GM23338 (cell line): ENCODE measurements around the gene CIC. TPM values are rescaled to one million over a fixed set of nuclear protein-coding genes. Genes with fewer than 3 reads are reported as not detected.

Experiments used
- NANOG ChIP-seq: IDR thresholded peaks from 2 replicates; pipeline ENCODE4 v1.6.1; 2016; ENCODE audit warnings: antibody characterized with exemption, borderline replicate concordance
- POLR2AphosphoS5 ChIP-seq: IDR thresholded peaks from 2 replicates; pipeline ENCODE4 v1.6.1; 2016; ENCODE audit warnings: antibody characterized with exemption, low read depth
- ZNF114 ChIP-seq: fragments of 250-450 bp; sonication (Bioruptor Pico); IDR thresholded peaks from 2 replicates; pipeline ENCODE4 v1.5.0; 2020; ENCODE audit warnings: mild to moderate bottlenecking, moderate library complexity
- ZNF331 ChIP-seq: fragments of 250-450 bp; sonication (Bioruptor Pico); IDR thresholded peaks from 2 replicates; pipeline ENCODE4 v1.5.0; 2020; ENCODE audit warnings: low read depth, mild to moderate bottlenecking, moderate library complexity
- polyA plus RNA-seq: library from polyadenylated mRNA; unstranded; fragments of >200 nt; fragmentation: Nextera tagmentation; extraction: Ambion mirVana; gene quantifications from 2 replicates; pipeline ENCODE4 v1.2.1, GENCODE V29; 2016
- total RNA-seq: library from RNA; depleted of rRNA; stranded (reverse); fragments of >200 nt; shearing (Covaris generic); gene quantifications from 2 replicates; pipeline ENCODE4 v1.2.3, GENCODE V29; 2014
- TF ChIP-seq, protein P1 (sequence below): fragments of 250-450 bp; sonication (Bioruptor Pico); IDR thresholded peaks from 2 replicates; pipeline ENCODE4 v1.5.0; 2020; ENCODE audit warnings: mild to moderate bottlenecking, moderate library complexity
- TF ChIP-seq, protein P2 (sequence below): IDR thresholded peaks from one replicate; pipeline ENCODE4 v1.6.1; 2018; ENCODE audit warnings: antibody characterized with exemption; ENCODE audit not compliant: unreplicated experiment

CIC gene
- total and polyA plus RNA-seq, 2 experiments from 2014 or later, result 13.2 to 42.0 TPM

DNA sequence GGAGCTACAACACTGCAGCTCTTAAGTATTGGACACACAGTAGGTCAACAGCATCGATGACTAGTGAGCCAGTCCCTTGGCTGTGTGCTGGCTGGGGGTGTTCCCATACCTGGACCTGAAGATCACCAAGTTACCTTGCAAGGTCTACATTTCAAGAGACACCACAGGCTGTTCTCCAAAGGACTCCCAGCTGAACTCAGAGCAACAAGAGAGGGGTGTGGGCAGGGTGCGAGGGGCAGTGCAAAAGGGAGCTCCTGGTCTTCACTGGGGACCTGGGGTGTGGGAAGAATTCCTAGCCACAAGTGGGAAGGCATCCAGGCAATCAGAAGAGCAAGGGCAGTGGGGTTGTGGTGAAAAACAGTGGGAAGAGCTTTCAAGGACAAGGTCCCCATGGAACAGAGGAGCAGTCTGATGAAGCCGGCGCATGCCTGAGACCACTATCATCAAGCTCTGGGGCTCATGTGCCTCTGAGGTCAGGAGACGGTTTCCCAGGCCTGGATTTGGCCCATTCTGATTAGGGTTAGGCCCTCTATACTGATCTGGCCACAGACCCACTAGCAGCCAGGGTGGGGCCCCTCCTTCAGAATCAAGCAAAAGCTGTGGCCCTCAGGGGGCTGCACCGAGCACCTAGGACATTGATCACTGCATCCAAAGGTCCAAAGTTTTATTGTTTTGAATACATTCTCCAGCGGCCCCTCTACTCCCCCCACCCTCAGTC lies 22.0 kb upstream of the CIC start (continued):
- TF ChIP-seq, protein P1, sequence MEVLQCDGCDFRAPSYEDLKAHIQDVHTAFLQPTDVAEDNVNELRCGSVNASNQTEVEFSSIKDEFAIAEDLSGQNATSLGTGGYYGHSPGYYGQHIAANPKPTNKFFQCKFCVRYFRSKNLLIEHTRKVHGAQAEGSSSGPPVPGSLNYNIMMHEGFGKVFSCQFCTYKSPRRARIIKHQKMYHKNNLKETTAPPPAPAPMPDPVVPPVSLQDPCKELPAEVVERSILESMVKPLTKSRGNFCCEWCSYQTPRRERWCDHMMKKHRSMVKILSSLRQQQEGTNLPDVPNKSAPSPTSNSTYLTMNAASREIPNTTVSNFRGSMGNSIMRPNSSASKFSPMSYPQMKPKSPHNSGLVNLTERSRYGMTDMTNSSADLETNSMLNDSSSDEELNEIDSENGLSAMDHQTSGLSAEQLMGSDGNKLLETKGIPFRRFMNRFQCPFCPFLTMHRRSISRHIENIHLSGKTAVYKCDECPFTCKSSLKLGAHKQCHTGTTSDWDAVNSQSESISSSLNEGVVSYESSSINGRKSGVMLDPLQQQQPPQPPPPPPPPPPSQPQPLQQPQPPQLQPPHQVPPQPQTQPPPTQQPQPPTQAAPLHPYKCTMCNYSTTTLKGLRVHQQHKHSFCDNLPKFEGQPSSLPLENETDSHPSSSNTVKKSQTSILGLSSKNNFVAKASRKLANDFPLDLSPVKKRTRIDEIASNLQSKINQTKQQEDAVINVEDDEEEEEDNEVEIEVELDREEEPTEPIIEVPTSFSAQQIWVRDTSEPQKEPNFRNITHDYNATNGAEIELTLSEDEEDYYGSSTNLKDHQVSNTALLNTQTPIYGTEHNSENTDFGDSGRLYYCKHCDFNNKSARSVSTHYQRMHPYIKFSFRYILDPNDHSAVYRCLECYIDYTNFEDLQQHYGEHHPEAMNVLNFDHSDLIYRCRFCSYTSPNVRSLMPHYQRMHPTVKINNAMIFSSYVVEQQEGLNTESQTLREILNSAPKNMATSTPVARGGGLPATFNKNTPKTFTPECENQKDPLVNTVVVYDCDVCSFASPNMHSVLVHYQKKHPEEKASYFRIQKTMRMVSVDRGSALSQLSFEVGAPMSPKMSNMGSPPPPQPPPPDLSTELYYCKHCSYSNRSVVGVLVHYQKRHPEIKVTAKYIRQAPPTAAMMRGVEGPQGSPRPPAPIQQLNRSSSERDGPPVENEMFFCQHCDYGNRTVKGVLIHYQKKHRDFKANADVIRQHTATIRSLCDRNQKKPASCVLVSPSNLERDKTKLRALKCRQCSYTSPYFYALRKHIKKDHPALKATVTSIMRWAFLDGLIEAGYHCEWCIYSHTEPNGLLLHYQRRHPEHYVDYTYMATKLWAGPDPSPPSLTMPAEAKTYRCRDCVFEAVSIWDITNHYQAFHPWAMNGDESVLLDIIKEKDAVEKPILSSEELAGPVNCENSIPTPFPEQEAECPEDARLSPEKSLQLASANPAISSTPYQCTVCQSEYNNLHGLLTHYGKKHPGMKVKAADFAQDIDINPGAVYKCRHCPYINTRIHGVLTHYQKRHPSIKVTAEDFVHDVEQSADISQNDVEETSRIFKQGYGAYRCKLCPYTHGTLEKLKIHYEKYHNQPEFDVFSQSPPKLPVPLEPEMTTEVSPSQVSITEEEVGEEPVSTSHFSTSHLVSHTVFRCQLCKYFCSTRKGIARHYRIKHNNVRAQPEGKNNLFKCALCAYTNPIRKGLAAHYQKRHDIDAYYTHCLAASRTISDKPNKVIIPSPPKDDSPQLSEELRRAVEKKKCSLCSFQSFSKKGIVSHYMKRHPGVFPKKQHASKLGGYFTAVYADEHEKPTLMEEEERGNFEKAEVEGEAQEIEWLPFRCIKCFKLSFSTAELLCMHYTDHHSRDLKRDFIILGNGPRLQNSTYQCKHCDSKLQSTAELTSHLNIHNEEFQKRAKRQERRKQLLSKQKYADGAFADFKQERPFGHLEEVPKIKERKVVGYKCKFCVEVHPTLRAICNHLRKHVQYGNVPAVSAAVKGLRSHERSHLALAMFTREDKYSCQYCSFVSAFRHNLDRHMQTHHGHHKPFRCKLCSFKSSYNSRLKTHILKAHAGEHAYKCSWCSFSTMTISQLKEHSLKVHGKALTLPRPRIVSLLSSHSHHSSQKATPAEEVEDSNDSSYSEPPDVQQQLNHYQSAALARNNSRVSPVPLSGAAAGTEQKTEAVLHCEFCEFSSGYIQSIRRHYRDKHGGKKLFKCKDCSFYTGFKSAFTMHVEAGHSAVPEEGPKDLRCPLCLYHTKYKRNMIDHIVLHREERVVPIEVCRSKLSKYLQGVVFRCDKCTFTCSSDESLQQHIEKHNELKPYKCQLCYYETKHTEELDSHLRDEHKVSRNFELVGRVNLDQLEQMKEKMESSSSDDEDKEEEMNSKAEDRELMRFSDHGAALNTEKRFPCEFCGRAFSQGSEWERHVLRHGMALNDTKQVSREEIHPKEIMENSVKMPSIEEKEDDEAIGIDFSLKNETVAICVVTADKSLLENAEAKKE (CRISPR knock-in tag), result no peak
- TF ChIP-seq NANOG (no peak), ZNF114 (CRISPR knock-in tag) (no peak), POLR2AphosphoS5 (no peak; the same call in 1 of the 2 replicates), ZNF331 (no peak)
- TF ChIP-seq, protein P2, sequence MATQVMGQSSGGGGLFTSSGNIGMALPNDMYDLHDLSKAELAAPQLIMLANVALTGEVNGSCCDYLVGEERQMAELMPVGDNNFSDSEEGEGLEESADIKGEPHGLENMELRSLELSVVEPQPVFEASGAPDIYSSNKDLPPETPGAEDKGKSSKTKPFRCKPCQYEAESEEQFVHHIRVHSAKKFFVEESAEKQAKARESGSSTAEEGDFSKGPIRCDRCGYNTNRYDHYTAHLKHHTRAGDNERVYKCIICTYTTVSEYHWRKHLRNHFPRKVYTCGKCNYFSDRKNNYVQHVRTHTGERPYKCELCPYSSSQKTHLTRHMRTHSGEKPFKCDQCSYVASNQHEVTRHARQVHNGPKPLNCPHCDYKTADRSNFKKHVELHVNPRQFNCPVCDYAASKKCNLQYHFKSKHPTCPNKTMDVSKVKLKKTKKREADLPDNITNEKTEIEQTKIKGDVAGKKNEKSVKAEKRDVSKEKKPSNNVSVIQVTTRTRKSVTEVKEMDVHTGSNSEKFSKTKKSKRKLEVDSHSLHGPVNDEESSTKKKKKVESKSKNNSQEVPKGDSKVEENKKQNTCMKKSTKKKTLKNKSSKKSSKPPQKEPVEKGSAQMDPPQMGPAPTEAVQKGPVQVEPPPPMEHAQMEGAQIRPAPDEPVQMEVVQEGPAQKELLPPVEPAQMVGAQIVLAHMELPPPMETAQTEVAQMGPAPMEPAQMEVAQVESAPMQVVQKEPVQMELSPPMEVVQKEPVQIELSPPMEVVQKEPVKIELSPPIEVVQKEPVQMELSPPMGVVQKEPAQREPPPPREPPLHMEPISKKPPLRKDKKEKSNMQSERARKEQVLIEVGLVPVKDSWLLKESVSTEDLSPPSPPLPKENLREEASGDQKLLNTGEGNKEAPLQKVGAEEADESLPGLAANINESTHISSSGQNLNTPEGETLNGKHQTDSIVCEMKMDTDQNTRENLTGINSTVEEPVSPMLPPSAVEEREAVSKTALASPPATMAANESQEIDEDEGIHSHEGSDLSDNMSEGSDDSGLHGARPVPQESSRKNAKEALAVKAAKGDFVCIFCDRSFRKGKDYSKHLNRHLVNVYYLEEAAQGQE, result no peak
